Endometrial microvascular endothelial cells (primary cell): ENCODE results near the gene IKBKE. TPM values are rescaled to one million over a fixed set of nuclear protein-coding genes. Genes with fewer than 3 reads are reported as not detected.
"Not testable (repeated sequence)": the region's sequence is repeated elsewhere in the genome, so short reads cannot be mapped to it uniquely, and the experiment has no call there.

ENCODE experiments used
- in situ Hi-C: cut with HindIII; loops from 2 replicates; pipeline ENCODE4 v1.10.0; 2017; ENCODE audit warnings: low sequenced_read_pairs, low pct_unique_long_range_greater_than_20kb; ENCODE audit errors: inconsistent ontology term
- total RNA-seq: library from RNA; depleted of rRNA; stranded (reverse); fragments of >200 nt; gene quantifications from one replicate; pipeline ENCODE4 v1.2.3, GENCODE V29; 2015; ENCODE audit errors: inconsistent ontology term

The IKBKE gene
- total RNA-seq, 1 donor from 2014 or later = 4.0 TPM

- in situ Hi-C loops = no loop called here
These were observed 804 bp upstream of the IKBKE start for GRCh38 chr1:206469411-206469932.

DNA sequence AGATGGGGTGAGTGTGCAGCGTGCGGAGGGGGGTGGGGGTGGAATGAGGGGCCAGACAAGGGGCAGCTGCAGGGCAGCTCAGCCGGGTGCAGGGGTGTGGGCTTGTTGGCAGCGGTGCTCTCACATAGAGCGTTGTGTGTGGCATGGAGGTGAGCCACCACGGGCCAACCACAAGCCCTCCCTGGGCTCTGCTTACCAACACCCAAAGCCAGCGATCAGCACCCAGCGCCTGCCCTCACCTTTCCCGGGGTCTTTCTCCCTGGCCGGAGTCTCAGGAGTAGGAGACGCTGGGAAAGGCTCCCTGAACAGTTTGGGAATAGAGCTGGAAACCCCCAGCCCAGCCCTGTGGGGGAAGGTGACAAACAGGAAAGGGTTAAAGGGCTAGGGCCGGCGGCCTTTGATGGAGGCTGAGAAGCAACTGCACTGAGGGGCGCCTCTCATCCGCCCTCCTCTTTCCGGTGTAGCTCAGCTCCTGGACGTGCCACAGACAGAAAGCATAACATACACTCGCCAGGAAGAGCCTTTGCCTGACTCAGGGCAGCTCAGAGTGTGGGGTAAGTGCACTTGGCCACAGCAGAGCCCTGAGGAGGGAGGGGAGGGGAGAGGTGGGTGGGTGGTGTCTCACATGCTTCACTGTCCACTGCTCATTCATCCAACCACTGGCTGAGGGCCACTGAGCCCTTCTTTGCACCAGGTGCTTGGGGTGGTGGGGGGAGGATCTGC, 577 bp downstream of the IKBKE start:
- in situ Hi-C loops = no loop called here

DNA sequence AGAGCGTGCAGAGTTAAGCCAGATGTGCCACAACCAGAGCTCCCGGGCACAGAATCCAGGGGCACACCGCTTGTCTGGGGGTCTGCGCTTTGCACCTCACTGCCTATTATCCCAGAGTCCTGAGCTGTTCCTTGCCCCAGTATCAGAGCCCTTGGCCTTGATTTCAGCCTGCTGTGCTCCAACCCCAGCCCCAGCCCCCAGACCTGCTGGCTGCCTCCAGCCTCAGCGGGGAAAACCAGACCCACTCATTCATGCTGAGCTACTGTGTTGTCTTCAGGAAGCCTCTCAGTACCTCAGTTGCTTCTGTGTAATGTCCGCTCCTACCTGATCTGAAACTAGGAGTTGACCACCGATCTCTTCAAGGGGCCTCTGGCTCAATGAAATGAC, 1.1 kb downstream of the IKBKE start:
- in situ Hi-C loops = no loop called here

- in situ Hi-C loops = no loop called here
These were observed 1.7 kb downstream of the IKBKE start for GRCh38 chr1:206472024-206472423.

DNA sequence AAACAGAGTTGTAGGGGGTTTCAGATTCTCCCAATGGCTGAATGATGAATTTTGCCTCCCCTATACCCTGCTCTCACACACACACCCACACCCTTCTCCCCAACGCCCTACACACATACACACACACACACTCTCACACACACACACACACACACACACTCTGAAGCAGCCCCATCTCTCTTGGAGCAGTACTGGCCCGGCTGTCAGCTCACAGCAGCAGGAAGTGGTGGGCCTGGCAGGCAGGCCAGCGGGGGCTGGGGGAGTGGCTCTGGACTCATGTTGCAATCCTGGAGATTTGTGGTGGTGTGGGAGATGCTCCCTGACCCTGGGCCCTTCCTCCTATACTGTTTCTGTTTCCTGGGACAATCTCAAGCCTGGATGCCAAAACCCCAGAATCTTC, 2.2 kb downstream of the IKBKE start:
- in situ Hi-C loops = no loop called here

DNA sequence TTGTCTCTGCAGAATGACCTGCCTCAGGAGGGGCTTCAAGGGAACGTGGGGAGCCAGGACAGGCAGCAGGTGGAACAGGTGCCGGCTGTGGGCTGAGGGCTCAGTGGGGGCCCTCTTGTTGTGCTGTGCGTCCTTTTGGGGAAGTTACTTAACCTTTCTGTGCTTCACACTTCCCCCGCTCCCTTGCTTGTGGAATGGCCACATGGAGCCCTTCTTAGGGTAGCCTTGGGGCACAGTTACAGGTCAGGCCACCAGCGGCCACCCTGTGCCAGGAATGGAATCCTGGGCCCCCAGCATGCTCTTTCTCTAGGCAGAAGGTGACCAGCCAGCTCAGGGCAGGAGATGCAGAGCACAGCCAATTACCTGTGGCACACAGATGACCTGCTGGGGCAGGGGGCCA, 2.6 kb downstream of the IKBKE start:
- in situ Hi-C loops = no loop called here

DNA sequence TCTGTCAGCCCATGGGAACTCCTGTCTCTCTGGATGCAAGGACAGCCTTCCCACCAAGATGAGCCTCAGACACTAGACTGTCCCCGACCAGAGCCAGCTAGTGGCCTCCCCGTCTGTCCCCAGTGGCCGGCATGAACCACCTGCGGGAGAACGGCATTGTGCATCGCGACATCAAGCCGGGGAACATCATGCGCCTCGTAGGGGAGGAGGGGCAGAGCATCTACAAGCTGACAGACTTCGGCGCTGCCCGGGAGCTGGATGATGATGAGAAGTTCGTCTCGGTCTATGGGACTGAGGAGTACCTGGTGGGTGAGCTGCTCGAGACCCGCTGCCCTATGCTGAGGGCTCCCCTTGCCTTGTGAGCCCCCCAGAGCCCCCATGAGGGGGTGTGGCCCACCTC, 5.8 kb downstream of the IKBKE start:
- in situ Hi-C loops = no loop called here

DNA sequence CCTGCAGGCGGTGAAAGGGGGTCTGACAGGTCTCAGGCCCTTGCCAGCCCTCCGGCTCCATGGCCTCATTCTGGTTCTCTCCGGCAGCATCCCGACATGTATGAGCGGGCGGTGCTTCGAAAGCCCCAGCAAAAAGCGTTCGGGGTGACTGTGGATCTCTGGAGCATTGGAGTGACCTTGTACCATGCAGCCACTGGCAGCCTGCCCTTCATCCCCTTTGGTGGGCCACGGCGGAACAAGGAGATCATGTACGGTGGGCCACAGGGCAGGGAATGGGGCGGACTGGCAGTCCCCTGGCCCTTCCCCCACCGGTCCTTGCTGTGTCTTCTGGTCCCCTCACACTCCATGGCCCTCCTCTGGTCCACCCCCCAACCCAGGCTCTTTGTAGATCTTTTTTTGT, 6.3 kb downstream of the IKBKE start:
- in situ Hi-C loops = no loop called here

DNA sequence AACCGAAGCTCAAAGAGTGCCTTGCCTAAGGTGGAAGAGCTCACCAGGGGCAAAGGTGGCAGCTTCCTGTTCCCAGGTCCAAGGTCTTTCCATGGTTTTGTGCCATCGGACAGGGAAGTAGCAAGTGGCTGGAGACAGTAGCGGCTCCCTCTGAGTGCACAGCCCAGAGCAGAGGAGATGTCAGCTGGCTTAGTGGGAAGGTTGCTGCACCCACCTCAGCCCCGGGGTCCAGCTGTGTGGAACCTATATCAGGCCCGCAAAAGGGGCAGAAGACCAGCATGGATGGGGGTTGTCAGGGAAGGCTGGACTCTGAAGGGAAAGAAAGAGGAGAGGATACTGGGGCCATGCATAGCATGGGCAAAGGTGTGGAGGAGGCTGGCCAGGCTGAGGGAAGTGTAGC, 6.8 kb downstream of the IKBKE start:
- in situ Hi-C loops = no loop called here

DNA sequence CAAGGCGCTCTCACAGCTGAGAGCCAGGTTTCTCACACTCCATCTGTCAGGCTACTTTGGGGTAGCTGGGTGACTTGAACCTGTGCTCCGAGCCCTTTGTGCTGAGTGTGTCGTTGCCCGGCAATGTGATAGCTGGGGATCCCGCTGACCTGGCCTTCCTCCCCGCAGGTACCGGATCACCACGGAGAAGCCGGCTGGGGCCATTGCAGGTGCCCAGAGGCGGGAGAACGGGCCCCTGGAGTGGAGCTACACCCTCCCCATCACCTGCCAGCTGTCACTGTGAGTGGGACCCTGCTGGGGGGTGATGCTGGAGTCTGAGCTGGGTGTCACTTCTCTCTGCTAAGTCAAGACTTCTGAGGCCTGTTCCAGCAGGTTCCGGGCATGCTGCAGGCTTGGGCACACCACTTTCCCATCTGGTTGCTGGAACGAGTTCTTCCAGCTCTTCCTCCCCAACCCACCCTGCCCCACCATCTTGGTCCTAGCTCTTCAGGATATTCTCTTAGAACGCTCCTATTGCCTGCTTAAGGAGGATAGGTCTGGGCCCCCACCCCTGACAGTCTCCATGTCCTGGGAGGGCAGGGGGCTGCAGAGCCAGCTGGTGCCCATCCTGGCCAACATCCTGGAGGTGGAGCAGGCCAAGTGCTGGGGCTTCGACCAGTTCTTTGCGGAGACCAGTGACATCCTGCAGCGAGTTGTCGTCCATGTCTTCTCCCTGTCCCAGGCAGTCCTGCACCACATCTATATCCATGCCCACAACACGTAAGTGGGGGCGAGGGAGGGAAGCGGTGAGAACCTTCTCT, 7.5 kb downstream of the IKBKE start:
- in situ Hi-C loops = no loop called here

GRCh38 chr1:206478746-206479145, 8.5 kb downstream of the IKBKE start:
- in situ Hi-C loops = no loop called here

GRCh38 chr1:206479183-206480125, 9.2 kb downstream of the IKBKE start:
- in situ Hi-C loops = no loop called here

- in situ Hi-C loops = no loop called here
These were observed 9.9 kb downstream of the IKBKE start for GRCh38 chr1:206480211-206480610.

- in situ Hi-C loops = no loop called here
These were observed 12.3 kb downstream of the IKBKE start for GRCh38 chr1:206482611-206483010.

GRCh38 chr1:206483864-206484263, 13.6 kb downstream of the IKBKE start:
- in situ Hi-C loops = not testable (repeated sequence)

DNA sequence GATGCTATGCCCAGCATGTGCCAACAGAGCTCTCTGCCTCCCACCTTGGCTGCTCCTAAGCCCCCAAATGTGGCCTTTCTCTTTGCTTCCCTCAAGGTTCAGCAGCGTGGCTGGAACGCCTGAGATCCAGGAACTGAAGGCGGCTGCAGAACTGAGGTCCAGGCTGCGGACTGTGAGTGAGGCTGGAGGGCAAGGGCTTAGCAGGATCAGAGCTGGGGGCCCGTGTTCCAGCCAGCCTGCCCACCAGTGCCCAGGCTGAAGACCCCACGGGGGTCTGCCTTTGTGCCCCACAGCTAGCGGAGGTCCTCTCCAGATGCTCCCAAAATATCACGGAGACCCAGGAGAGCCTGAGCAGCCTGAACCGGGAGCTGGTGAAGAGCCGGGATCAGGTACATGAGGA, 14.6 kb downstream of the IKBKE start:
- in situ Hi-C loops = no loop called here

DNA sequence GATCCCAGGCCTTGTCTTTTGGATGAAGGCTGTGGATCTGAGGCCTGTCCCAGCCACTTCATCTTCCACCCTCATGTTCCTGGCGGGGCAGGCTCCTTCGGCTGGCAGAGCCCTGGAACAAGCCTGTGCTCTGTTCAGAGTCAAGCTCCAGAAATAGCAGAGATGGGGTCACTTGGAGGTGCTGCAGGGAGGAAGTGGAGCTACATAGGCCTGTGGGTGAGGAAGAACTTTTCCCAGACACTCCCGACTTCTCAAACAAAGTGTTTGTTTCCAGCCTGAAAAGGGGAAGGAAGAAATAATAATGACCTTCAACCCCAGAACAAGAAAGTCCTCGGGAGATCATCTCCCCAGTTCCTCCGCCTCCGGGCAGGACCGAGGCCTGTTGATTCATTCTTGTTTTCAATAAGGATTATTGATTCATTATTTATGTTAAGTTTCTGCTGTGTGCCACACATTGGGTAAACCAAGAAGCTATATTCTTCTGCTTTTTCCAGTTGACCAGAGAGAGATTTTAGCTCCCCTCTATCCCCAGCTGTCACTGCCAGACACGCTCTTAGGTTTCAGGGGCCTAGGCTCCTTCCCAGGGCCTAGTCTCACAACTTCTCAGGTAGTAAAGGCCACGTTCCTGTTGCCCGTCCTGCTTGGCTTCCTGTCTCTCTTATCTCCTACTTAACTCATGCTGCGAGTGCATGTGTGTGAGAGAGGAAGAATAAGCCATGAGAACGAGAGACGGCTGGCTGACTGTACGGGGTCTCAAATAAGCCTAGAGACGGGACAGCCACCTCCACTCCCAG, 16.9 kb downstream of the IKBKE start:
- in situ Hi-C loops = no loop called here

DNA sequence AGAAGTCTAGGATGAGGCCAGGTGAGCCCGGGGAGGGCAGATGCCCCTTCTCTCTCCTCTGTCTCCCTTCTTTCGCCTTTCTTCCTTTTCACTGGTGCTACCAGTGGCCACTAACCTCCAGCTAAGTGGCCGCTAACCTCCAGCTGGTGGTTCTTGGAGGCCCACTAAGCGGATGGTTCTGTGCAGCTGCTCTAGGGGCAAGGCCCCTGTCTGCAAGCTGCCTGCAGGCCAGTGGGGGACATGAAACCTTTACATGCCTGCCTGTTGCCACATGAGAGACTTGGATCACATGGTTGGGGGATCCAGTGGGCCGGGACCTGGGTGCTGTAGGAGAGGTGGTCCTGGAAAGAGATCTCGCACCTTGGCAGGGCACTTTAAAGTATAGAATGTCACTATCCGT, 17.7 kb downstream of the IKBKE start:
- in situ Hi-C loops = no loop called here
